SK-N-SH treated with all-trans-retinoic acid at 6 μM for 48 hours (cell line): ENCODE results near the gene KCNC4.

Experiments used
- GLIS3 ChIP-seq: fragments of 250-450 bp; sonication (Bioruptor Pico); IDR thresholded peaks from 2 replicates; pipeline ENCODE4 v1.5.0; 2020; ENCODE audit warnings: mild to moderate bottlenecking, moderate library complexity
- TOX ChIP-seq: fragments of 250-450 bp; sonication (Bioruptor Pico); IDR thresholded peaks from 2 replicates; pipeline ENCODE4 v1.8.0; 2021; ENCODE audit warnings: mild to moderate bottlenecking, moderate library complexity, borderline replicate concordance
- ZFP30 ChIP-seq: fragments of 450-650 bp; formaldehyde crosslinking; IDR thresholded peaks from 2 replicates; pipeline ENCODE4 v1.5.0; 2022; ENCODE audit warnings: mild to moderate bottlenecking, moderate library complexity
- TF ChIP-seq, protein P1 (sequence below): fragments of 250-450 bp; sonication (Bioruptor Pico); IDR thresholded peaks from 2 replicates; pipeline ENCODE4 v1.5.0; 2020; ENCODE audit warnings: mild to moderate bottlenecking, moderate library complexity
- TF ChIP-seq, protein P2 (sequence below): fragments of 250-450 bp; sonication (Bioruptor Pico); IDR thresholded peaks from 2 replicates; pipeline ENCODE4 v1.8.0; 2021; ENCODE audit warnings: low read depth, mild to moderate bottlenecking, moderate library complexity, borderline replicate concordance
- TF ChIP-seq, protein P3 (sequence below): fragments of 250-450 bp; sonication (Bioruptor Pico); IDR thresholded peaks from 2 replicates; pipeline ENCODE4 v1.8.0; 2020; ENCODE audit warnings: mild to moderate bottlenecking, moderate library complexity, borderline replicate concordance

DNA sequence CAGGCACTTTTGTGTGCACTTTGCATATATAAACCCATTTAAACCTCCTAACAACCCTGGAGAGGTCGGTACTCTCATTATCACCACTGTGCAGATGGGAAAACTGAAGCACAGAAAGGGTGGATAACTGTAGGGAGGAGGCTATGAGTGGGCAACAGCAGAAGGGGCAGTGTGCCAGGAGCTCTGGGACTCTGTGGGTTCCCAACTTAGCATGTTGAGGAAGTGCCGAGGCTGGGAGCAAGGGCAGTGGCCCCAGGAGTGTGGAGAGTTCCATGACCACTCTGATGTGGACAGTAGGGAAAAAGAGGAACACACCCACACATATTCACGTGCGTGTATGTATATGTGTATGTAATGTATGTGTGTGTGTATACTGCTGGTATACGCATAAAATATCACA lies 25.7 kb upstream of the KCNC4 start:
- no peak for TF ChIP-seq GLIS3 (CRISPR knock-in tag)
- TF ChIP-seq, protein P1, sequence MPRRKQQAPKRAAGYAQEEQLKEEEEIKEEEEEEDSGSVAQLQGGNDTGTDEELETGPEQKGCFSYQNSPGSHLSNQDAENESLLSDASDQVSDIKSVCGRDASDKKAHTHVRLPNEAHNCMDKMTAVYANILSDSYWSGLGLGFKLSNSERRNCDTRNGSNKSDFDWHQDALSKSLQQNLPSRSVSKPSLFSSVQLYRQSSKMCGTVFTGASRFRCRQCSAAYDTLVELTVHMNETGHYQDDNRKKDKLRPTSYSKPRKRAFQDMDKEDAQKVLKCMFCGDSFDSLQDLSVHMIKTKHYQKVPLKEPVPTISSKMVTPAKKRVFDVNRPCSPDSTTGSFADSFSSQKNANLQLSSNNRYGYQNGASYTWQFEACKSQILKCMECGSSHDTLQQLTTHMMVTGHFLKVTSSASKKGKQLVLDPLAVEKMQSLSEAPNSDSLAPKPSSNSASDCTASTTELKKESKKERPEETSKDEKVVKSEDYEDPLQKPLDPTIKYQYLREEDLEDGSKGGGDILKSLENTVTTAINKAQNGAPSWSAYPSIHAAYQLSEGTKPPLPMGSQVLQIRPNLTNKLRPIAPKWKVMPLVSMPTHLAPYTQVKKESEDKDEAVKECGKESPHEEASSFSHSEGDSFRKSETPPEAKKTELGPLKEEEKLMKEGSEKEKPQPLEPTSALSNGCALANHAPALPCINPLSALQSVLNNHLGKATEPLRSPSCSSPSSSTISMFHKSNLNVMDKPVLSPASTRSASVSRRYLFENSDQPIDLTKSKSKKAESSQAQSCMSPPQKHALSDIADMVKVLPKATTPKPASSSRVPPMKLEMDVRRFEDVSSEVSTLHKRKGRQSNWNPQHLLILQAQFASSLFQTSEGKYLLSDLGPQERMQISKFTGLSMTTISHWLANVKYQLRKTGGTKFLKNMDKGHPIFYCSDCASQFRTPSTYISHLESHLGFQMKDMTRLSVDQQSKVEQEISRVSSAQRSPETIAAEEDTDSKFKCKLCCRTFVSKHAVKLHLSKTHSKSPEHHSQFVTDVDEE (CRISPR knock-in tag) = no peak
- no peak for TF ChIP-seq ZFP30 (CRISPR knock-in tag)
- no peak for TF ChIP-seq TOX
- TF ChIP-seq, protein P2, sequence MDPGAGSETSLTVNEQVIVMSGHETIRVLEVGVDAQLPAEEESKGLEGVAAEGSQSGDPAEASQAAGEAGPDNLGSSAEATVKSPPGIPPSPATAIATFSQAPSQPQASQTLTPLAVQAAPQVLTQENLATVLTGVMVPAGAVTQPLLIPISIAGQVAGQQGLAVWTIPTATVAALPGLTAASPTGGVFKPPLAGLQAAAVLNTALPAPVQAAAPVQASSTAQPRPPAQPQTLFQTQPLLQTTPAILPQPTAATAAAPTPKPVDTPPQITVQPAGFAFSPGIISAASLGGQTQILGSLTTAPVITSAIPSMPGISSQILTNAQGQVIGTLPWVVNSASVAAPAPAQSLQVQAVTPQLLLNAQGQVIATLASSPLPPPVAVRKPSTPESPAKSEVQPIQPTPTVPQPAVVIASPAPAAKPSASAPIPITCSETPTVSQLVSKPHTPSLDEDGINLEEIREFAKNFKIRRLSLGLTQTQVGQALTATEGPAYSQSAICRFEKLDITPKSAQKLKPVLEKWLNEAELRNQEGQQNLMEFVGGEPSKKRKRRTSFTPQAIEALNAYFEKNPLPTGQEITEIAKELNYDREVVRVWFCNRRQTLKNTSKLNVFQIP = no peak
- TF ChIP-seq, protein P3, sequence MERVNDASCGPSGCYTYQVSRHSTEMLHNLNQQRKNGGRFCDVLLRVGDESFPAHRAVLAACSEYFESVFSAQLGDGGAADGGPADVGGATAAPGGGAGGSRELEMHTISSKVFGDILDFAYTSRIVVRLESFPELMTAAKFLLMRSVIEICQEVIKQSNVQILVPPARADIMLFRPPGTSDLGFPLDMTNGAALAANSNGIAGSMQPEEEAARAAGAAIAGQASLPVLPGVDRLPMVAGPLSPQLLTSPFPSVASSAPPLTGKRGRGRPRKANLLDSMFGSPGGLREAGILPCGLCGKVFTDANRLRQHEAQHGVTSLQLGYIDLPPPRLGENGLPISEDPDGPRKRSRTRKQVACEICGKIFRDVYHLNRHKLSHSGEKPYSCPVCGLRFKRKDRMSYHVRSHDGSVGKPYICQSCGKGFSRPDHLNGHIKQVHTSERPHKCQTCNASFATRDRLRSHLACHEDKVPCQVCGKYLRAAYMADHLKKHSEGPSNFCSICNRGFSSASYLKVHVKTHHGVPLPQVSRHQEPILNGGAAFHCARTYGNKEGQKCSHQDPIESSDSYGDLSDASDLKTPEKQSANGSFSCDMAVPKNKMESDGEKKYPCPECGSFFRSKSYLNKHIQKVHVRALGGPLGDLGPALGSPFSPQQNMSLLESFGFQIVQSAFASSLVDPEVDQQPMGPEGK (CRISPR knock-in tag) = no peak
